Coronary artery (tissue), 2 donors: ENCODE measurements around the gene CETN2.
"Not testable (repeated sequence)": the region's sequence is repeated elsewhere in the genome, so short reads cannot be mapped to it uniquely, and the experiment has no call there.

Source experiments
- DNase-seq: peaks from one replicate; pipeline ENCODE4 v3.0.0-alpha.2; 2017; ENCODE audit warnings: low spot score
- H3K27ac ChIP-seq, 2 donors: fragments of 200-600 bp; sonication (generic); one replicate each; pipeline ENCODE4 v1.5.1; 2016 to 2019
- H3K4me3 ChIP-seq: fragments of 200-600 bp; sonication (generic); 2 replicates; pipeline ENCODE4 v1.5.1; 2016; ENCODE audit warnings: mild to moderate bottlenecking, moderate library complexity
- CTCF ChIP-seq: fragments of 200-600 bp; sonication (generic); IDR thresholded peaks from one replicate; pipeline ENCODE4 v1.5.1; 2019; ENCODE audit warnings: antibody characterized with exemption

CETN2 gene

DNA sequence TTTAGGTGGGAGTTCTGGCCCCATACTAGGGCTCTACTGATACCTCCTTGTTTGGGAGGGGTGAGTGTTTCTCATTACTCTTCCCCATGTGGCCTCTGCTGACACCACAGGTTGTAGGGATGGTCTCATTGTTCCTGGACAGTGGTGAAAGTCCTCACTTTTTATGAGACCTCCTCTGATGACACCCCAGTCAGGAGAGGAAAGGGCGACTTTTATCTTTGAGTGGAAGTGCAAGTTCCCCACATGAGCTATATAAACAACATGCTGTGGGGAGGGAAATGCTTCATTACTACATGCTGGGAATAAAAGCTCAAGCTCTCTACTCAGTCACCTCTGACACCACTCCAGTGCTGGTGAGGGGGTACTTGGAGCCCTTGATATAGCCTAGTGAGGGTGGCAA lies 31.6 kb downstream of the CETN2 start:
- no peak for DNase-seq
- Histone ChIP-seq H3K27ac (no peak overlapping the region), H3K4me3 (no peak overlapping the region)
- TF ChIP-seq CTCF, result no peak

DNA sequence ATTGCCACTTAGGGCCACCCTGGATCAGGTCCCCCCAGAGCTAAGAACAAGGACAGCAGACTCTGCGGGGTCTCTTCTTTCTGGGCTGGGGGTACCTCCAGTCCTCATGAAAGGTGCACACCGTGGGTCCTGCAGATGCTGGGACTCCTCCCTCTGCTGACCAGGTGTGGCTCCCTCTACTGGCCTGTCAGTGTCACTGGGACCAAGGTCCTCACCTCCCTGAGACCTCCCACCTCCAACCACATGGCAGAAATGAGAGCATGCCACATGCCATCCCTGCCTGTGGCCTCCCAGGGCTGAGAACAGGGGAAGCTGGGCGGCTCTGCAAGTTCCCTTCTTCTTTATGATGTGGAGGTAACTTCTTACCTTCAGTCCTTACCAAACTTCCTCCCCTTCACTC lies 43.5 kb downstream of the CETN2 start:
- DNase-seq, H3K4me3 ChIP-seq, H3K27ac ChIP-seq: not testable (repeated sequence)
